ENCODE measurements around the gene GPD2.
"Not testable (repeated sequence)": the region's sequence is repeated elsewhere in the genome, so short reads cannot be mapped to it uniquely, and the experiment has no call there.

The GPD2 gene

DNA sequence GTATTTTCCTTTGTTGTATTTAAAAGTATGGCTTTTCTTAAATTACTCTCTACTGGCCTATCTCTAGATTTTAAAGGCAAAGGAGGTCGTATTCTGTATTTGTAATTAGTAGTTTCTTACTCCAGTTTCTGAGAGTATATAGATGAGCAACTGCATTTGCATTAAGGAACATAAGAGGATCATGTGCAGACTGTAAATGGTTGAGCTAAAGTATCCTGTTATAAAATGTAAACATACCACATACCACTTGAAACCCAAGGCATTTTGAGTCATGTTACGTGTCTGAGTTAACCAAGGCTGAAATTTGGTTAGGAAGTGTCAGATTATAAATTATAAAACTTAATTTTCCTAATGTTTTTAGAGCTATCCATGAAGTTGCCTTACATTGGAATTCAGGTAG lies 76.3 kb downstream of the GPD2 start:
- DNase-seq (ENCODE audit: low read depth, low spot score): no peak

DNA sequence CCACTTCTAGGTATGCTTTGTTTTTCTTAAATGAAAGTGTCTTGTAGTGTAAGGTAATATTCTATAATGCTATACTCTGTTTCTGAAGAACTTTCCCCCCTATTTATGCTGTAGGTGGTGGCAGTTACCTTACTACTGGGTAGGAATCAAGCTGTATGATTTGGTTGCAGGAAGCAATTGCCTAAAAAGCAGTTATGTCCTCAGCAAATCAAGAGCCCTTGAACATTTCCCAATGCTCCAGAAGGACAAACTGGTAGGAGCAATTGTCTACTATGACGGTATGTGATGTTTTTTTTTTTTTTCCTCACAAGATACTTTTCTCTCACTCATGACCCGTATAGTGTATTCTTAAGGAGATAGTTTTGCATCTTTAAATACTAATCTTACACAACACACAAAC lies 77.0 kb downstream of the GPD2 start:
- H3K27ac ChIP-seq: no peak overlapping the region
- DNase-seq (ENCODE audit: low read depth, low spot score): no peak

More for the DNA sequence above, 76.3 kb downstream of the GPD2 start:
- H3K27ac ChIP-seq: no peak overlapping the region

- no peak for DNase-seq (ENCODE audit: low read depth, low spot score)
- H3K27ac ChIP-seq: no peak overlapping the region
These were observed 81.2 kb downstream of the GPD2 start for GRCh38 chr2:156517419-156517818.

DNA sequence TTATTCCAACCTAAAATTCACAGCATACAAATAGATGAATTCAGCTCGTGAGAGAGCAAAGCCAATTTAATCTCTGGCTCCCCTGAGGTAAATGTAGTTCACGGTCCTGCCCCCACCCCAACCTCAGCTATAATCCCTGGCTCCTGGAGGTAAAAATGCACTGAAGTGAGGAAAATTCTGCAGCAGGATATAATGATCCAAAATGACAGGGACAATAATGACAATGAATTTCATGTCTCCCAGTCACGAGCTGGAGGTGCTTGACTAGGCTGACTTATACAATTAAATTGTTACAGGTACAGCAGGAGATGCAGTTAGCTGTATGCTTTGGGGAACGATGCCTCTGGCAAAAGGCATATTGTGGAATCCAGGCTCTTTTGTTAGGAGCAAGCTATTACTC lies 82.0 kb downstream of the GPD2 start:
- H3K27ac ChIP-seq: no peak overlapping the region
- no peak for DNase-seq (ENCODE audit: low read depth, low spot score)

- no peak overlapping the region for H3K27ac ChIP-seq
- DNase-seq (ENCODE audit: low read depth, low spot score): no peak
These were observed 86.8 kb downstream of the GPD2 start for GRCh38 chr2:156522864-156523440.

- DNase-seq (ENCODE audit: low read depth, low spot score): no peak
- no peak overlapping the region for H3K27ac ChIP-seq
These were observed 90.9 kb downstream of the GPD2 start for GRCh38 chr2:156526950-156527636.

- not testable (repeated sequence) for H3K27ac ChIP-seq; DNase-seq (ENCODE audit: low read depth, low spot score)
These were observed 92.4 kb downstream of the GPD2 start for GRCh38 chr2:156528583-156528982.

DNA sequence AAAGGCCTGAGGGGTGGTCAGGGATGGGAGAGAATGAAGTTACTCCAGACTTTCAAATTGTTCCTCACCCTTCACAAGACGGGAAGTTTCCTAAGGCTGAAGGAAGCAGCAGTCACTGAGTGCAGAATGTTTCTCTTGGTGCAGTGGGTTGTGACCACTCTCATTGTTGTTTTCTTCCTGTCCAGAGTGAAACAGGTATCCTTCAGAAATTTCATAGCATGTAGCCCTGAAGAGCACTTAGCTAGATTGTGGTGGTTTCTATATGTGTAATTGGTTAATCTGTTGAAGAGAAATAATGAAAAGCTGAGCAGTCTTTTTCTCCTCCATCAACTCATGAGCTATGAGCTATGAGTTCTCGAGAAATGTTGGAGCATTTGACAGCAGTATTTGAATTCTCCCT lies 96.8 kb downstream of the GPD2 start:
- DNase-seq (ENCODE audit: low read depth, low spot score): no peak
- no peak overlapping the region for H3K27ac ChIP-seq

DNA sequence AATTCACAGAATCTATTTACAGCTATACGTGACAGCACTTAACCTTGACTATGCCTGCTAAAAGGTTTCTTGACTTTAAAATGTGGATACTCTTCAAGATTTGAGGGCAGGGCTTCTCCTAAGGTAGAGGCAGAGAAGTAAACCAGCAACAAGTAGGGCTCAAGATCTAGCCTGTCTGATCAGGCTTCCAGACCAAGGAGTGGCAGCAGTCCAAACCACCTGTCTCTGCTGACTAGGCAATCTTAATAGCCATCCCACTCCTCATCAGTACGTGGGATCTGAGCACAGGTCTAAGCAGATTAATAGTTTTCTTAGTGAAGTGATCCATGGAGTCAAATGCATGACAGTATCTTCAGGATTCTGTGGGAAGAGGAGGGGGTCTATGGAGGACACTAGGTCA lies 100.4 kb downstream of the GPD2 start:
- no peak overlapping the region for H3K27ac ChIP-seq
- peak; percentile 5 for DNase-seq (ENCODE audit: low read depth, low spot score)

DNA sequence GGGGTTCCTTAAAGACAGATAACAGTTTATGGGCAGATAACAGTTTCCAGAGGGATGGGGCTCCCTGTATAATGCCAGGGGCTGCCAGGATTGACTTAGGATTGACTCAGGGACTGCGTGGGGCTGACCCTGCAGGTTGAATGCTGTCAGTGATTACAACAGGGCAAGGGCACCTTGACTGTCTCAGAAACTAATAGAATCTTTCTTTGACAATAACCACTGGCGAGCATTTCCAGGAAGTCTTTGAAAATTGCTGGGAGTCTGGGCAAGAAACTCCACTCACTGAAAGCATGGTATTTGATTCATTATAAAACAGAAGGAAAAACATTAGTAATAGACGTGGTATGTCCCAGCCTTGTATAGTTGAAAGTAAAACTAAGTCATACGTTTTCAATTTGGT lies 101.0 kb downstream of the GPD2 start:
- H3K27ac ChIP-seq: peak overlapping the region; percentile 4

GRCh38 chr2:156538083-156538504 lies 101.9 kb downstream of the GPD2 start:
- no peak overlapping the region for H3K27ac ChIP-seq
- DNase-seq (ENCODE audit: low read depth, low spot score): no peak

More for the DNA sequence above, 101.0 kb downstream of the GPD2 start:
- no peak for DNase-seq (ENCODE audit: low read depth, low spot score)

GRCh38 chr2:156539086-156539860 lies 103.1 kb downstream of the GPD2 start:
- DNase-seq (ENCODE audit: low read depth, low spot score): no peak
- no peak overlapping the region for H3K27ac ChIP-seq

GRCh38 chr2:156540706-156541105 lies 104.5 kb downstream of the GPD2 start:
- no peak overlapping the region for H3K27ac ChIP-seq
- DNase-seq (ENCODE audit: low read depth, low spot score): no peak

DNA sequence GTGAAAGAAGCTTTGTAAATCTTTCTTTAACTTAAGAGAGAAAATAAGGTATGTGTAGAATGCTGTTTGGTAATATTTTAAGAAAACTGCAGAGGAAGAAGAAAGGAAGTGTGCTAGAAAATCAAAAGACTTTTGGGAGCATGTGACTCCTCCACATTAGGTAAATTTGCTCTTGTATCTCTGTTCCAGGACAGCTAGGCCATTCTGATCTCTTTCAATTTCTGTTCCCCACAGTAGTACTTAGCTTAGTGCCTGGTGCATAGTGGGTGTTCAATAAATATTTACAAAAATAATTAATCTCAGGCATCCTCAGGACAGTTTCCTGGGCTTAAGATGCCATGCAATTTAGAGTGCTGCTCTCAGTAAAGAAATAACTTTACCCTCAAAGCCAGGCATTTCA lies 105.0 kb downstream of the GPD2 start:
- H3K27ac ChIP-seq: no peak overlapping the region
- DNase-seq (ENCODE audit: low read depth, low spot score): no peak

GRCh38 chr2:156541706-156542105 lies 105.5 kb downstream of the GPD2 start:
- no peak overlapping the region for H3K27ac ChIP-seq
- DNase-seq (ENCODE audit: low read depth, low spot score): no peak

DNA sequence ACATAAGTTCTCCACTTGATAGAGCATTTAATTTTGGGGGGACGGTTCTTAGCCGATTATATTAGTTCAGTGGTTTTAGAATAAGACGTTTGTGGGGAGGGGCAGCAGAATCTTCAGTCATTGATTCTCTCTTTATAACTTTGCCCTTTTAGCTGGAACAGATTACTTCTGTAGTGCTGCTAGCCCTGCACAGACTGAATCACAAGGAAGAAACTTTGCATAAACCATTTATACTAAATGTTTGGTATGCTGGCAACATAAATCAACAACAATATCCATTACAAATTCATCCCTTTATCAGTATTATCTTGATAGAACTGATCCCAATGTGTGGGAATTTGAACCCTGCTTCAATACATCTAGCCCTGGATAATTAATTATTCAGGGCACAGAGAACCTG lies 112.2 kb downstream of the GPD2 start:
- no peak overlapping the region for H3K27ac ChIP-seq
- DNase-seq (ENCODE audit: low read depth, low spot score): no peak

DNA sequence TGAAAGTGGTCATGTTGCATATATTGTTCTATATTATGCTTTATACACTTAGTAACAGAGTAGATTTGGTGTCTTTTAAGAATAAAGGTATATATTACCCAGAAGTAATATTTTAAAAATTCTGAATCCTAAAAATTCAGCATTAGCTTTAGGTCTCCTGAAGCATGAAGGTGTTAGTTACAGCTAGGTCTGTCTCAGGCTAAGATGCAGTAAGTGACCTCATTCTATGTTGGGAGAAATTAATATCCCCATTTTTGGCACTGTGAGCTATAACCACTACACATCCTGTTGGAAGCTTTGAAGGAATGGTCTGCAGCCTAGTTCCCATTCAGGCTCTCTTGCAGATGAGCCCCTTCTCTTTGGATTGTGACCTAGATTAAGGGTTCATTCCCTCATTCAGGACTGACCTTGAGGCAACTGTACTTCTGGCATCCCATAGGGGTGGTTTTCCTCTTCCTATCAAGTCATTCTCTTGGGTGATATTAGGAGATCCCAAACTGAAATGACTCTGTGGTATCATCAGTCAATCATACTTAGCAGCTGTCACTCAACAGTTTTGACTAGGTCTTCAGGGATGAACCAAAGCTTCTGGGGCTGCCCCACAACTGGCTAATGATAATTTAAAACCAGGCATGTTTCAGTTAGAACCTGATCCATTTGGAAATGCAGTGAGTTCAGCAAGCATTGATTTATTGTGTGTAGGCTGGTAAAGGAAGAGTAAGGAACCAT lies 117.7 kb downstream of the GPD2 start:
- no peak for DNase-seq (ENCODE audit: low read depth, low spot score)
- H3K27ac ChIP-seq: no peak overlapping the region

DNA sequence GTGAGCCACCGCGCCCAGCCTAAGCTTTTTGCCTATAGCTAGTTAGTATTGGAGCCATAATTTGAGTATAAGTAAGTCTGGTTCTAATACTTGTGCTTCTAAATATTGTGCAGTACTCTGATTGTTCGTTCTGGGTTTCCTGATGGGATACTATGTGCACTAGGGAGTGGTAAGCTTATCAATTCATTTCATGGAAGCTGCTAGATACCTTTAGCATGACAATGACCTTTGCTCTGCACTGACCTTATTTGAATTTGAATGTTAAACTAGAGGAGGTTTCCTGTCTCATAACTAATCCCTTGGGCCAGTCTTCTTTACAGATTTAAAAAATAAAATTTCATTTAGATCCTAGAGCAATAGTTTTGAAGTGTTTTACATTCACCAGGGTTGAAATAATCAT lies 125.1 kb downstream of the GPD2 start:
- no peak for DNase-seq (ENCODE audit: low read depth, low spot score)
- no peak overlapping the region for H3K27ac ChIP-seq

- no peak overlapping the region for H3K27ac ChIP-seq
- no peak for DNase-seq (ENCODE audit: low read depth, low spot score)
These were observed 125.9 kb downstream of the GPD2 start for GRCh38 chr2:156562124-156562523.

DNA sequence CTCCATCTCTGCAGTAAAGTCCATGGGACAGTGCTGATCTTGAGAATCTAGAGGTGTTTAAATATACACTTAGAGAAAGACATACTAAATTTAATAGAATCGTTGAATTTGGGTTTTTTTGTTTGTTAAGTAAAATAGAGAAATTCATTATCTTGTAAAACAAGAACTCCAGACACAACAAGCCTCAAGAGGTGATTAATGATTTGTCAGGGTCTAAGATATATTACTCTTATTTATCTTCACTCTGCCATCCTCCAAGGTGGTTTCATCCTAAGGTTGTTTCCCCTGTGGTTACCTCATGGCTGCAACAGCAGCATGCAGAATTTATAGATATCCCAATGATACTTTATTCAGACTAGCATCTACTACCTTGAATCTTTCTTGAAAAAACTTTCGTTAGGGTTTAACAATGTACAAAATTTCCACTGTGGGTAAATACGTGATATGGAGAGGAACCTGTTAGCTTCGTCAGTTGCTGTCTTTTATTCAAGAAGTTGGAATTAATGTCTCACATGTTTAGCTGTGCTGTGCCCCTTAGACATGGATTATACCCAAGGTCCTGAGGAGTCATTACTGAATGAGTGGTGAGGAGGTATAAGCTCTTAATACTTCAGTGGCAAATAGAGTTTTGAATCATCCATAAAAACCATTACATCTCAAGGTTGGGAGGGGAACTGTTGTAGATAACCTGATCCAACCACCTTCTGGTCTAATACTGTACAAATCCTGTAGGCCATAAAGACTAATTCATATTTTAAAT lies 128.0 kb downstream of the GPD2 start:
- DNase-seq (ENCODE audit: low read depth, low spot score): no peak
- H3K27ac ChIP-seq: no peak overlapping the region

All from epithelial cell of prostate (primary cell).